Skeletal muscle cell (primary cell): ENCODE measurements around the gene GUCA1A.
"Not testable (repeated sequence)": the region's sequence is repeated elsewhere in the genome, so short reads cannot be mapped to it uniquely, and the experiment has no call there.

Experiments
- DNase-seq: peaks from one replicate; pipeline ENCODE4 v3.0.0-alpha.2; 2010; ENCODE audit warnings: low read depth
- H3K4me3 ChIP-seq: 2 replicates; pipeline ENCODE4 v1.5.1; 2011; ENCODE audit warnings: low read depth, mild to moderate bottlenecking, control low read depth, low read length, moderate library complexity

Gene GUCA1A

GRCh38 chr6:42168650-42169049 lies 4.5 kb upstream of the GUCA1A start:
- no peak for DNase-seq
- no peak overlapping the region for H3K4me3 ChIP-seq

DNA sequence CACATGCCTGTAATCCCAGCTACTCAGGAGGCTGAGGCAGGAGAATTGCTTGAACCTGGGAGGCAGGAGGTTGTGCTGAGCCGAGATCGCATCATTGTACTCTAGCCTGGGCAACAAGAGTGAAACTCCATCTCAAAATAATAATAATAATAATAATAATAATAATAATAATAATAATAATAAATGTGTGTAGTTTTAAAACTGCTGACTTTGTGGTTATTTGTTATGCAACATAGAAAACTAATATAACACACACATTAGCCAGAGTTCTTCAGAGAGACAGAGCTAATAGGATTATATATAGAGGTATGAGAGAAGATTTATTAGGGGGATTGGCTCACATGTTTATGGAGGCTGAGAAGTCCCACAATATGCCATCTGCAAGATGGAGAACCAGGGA lies 3.4 kb upstream of the GUCA1A start:
- H3K4me3 ChIP-seq, DNase-seq: not testable (repeated sequence)

- no peak for DNase-seq
These were observed 1.2 kb upstream of the GUCA1A start for GRCh38 chr6:42171813-42172581.

GRCh38 chr6:42175860-42176259 lies 2.7 kb downstream of the GUCA1A start:
- no peak for DNase-seq
- no peak overlapping the region for H3K4me3 ChIP-seq

More at GRCh38 chr6:42171813-42172581, 1.2 kb upstream of the GUCA1A start:
- no peak overlapping the region for H3K4me3 ChIP-seq

GRCh38 chr6:42176981-42177380 lies 3.8 kb downstream of the GUCA1A start:
- no peak for DNase-seq
- H3K4me3 ChIP-seq, result no peak overlapping the region

DNA sequence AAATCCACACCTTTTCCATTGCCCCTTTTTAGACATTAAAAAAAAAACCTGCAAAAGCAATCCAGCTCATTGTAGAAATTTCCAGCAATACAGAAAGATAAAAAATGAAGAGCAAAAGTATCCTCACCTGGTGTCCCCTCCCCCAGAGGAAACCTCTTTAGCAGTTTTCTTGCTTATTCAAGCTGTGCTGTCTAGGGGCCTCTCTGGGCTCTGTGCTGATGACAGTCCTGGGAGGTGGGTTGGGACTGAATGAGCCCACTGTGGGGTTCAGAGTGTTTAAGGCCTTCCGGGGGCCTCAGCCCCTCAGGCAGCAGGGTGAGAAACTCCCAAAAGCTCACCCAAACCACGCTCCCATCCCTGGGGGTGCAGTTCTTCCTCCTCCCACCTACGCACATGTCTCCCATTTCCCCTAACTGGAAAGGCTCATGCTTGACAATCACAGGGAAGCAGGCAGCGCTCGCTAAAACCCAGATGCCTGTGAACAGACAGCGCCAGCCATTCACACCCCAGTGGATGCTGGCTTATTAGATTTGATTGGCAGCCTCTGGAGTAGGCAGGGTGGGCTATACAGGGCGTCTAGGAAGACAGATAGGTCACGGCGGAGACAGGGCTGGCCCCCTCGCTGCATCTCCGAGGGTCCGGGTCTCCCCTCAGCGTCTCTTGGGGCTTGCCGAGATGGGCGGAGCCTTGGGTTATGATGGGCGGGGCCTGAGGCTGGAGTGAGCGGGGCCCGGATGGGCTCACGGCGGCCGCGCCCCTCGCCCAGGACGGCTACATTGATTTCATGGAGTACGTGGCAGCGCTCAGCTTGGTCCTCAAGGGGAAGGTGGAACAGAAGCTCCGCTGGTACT lies 4.6 kb downstream of the GUCA1A start:
- H3K4me3 ChIP-seq, result peak overlapping the region; percentile 37
- DNase-seq, result no peak

- DNase-seq, result no peak
- no peak overlapping the region for H3K4me3 ChIP-seq
These were observed 6.2 kb downstream of the GUCA1A start for GRCh38 chr6:42179261-42179944.

DNA sequence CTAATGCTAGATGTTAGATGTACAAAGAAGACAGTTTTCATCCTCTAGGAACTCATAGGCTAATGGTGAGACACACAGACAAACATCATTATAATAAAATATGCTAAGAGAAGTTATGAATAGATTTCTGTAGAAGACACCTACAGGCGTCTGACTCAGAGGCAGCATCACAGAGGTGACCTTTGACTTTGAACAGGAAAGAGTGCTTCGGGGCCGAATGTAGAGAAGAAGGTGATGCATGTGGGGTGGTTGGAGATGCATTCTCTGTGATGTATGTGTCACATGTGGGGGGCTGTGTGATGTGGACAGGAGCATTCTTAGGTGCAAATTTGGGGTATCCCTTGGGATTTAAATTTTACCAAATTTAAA lies 6.8 kb downstream of the GUCA1A start:
- DNase-seq, result no peak
- no peak overlapping the region for H3K4me3 ChIP-seq

GRCh38 chr6:42182101-42182500 lies 8.9 kb downstream of the GUCA1A start:
- no peak for DNase-seq
- no peak overlapping the region for H3K4me3 ChIP-seq

- no peak for DNase-seq
- no peak overlapping the region for H3K4me3 ChIP-seq
These were observed 11.3 kb downstream of the GUCA1A start for GRCh38 chr6:42184475-42184874.

DNA sequence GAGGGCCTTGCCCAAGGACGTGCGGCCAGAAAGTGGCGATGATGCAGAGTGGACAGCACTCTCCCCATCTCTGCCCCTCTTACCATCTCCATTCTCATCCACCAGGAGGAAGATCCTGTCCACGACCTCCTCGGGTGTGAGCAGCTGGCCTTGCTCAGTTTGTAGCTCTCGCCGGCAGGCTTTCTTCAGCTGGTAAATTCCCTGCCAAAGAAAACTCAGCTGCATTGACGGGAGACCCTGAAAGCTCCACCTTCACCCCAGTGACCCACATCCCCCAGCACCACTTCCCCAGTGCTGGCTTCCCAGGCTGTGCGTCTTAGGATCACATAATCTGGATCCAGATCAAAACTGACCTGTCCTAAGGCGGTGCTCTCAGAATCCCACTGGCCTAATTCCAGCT lies 12.4 kb downstream of the GUCA1A start:
- H3K4me3 ChIP-seq, result no peak overlapping the region
- DNase-seq, result no peak

- DNase-seq, result no peak
These were observed 15.2 kb downstream of the GUCA1A start for GRCh38 chr6:42188406-42188805.

DNA sequence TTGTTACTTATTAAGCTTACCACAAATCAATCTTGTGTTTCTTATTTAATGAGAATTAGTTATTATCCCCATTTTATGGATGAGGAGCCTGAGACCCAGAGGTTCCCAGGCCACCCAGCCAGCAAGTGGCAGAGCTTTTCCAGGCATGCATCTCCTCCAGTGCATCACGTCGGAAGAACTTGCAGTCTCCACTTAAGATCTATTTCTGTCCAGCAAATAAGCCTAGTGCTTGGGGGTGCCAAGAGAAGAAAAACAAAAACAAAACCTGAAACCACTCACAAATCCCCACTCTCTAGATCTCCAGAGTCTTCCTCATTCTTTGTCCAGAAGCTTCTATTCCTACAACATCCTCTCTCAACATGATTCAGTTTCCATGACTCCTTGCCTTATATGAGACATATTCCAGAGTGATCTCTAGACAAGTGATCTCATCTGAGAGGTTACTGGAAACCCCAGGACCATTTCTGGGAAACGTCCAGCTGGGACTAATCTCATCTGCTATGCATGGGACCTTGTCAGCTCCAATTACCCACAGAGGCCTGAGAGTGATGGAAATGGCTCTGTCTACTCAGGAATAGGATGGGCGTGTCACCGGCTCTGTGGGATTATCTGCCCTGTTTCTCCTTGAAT lies 17.5 kb downstream of the GUCA1A start:
- DNase-seq, result no peak

More at GRCh38 chr6:42188406-42188805, 15.2 kb downstream of the GUCA1A start:
- no peak overlapping the region for H3K4me3 ChIP-seq

DNA sequence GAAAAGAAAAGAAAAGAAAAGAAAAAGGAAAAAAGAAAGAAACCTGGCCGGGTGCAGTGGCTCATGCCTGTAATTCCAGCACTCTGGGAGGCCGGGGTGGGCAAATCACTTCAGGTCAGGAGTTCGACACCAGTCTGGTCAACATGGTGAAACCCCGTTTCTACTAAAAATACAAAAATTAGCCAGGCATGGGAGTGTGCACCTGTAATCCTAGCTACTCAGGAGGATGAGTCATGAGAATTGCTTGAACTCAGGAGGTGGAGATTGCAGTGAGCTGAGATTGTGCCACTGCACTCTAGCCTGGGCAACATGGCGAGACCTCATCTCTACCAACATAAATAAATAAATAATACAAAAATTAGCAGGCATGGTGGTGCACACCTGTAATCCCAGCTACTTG lies 19.2 kb downstream of the GUCA1A start:
- not testable (repeated sequence) for H3K4me3 ChIP-seq, DNase-seq

More for the DNA sequence above, 17.5 kb downstream of the GUCA1A start:
- H3K4me3 ChIP-seq, result no peak overlapping the region

- H3K4me3 ChIP-seq, result peak overlapping the region; percentile 8
- DNase-seq, result no peak
These were observed 20.3 kb downstream of the GUCA1A start for GRCh38 chr6:42193491-42193894.

GRCh38 chr6:42194056-42194455 lies 20.9 kb downstream of the GUCA1A start:
- no peak for DNase-seq
- no peak overlapping the region for H3K4me3 ChIP-seq

DNA sequence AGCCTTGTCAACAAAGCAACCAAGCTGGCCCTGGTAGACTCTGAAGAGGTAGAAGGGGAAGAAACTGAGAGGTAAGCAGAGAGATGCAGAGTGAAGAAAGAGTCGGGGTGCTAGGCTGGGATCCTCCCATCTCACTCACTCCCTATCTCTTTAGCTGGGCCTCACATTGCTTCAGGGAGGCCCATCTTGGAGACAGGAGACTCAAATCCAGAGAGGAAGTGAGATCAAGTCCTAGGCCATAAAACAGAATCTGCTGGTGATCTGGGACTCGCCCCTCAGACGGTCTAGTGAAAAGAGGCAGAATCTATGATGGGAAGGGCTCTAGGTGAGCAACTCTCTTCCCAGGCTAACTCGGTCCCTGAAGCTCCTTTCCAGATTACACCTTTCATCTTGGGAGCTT lies 22.3 kb downstream of the GUCA1A start:
- DNase-seq, result no peak
- H3K4me3 ChIP-seq, result no peak overlapping the region

- H3K4me3 ChIP-seq, result no peak overlapping the region
- DNase-seq, result peak; percentile 51
These were observed 24.6 kb downstream of the GUCA1A start for GRCh38 chr6:42197555-42198362.
